SW480 (cell line): Measurements from ENCODE around the gene FTCD.
"Not testable (repeated sequence)": the region's sequence is repeated elsewhere in the genome, so short reads cannot be mapped to it uniquely, and the experiment has no call there.

Experiments
- DNase-seq: peaks from one replicate; pipeline ENCODE4 v3.0.0-alpha.2; 2016; ENCODE audit warnings: low spot score

FTCD gene

GRCh38 chr21:46140352-46141003 lies 14.9 kb downstream of the FTCD start:
- not testable (repeated sequence) for DNase-seq

DNA sequence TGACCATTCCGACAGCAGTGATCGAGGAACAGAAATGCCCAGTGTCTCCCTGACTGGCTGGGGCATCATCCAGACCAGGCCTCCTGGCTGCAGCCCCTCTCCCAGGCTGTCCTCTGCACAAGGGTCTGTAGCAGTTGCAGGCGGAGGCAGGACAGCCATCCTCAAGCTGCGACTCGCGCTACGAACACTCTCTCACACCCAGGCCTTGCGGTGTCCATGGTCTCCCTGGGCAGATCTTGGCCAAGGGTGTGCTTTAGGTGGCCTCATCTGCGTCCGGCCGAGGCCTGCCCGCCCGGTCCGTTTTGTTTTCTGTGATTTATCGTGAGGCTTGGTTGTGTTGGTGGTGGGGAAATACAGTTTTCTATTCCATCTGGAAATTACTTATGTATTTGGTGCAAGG lies 15.7 kb downstream of the FTCD start:
- DNase-seq: no peak

GRCh38 chr21:46138383-46138970 lies 16.9 kb downstream of the FTCD start:
- no peak for DNase-seq

GRCh38 chr21:46137908-46138307 lies 17.5 kb downstream of the FTCD start:
- DNase-seq: no peak

- no peak for DNase-seq
These were observed 18.5 kb downstream of the FTCD start for GRCh38 chr21:46136739-46137349.

DNA sequence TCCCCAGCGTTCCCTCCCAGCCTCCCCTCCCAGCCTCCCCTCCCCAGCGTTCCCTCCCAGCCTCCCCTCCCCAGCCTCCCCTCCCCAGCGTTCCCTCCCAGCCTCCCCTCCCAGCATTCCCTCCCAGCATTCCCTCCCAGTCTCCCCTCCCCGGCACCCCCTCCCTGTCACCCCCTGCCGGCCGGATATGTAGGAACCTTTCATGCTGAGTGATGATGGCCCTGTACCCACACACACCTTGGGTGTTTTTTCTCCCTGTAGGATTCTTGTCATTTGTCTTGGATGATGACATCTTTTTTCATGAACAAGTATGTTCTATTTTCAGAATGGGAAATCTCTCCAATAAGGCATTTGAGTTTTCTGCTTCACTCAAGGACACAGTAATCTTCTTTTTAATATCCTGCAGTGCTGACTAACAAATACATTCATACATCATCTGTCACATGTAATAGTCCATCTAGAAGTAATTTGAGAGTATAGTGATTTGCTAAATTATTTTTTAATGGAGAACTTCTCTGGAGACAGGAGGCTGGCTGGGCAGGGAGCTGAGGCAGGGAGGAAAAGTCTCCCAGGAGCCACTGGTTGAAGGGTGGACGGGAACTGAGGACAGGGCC lies 19.5 kb downstream of the FTCD start:
- DNase-seq: no peak

GRCh38 chr21:46131838-46132651 lies 23.3 kb downstream of the FTCD start:
- DNase-seq: no peak

DNA sequence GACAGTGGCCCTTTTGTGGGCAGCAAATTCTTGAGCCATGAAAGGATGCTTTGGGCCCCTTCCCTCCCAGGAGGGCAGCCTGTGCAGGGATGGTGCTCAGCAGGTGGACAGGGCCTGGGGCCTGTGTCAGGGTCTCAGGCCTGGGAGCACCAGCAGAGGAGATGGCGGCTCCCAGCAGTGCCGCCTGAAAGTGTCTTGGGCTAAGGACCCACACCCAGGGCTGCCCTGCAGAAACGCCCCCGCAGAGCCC lies 23.9 kb downstream of the FTCD start:
- no peak for DNase-seq

DNA sequence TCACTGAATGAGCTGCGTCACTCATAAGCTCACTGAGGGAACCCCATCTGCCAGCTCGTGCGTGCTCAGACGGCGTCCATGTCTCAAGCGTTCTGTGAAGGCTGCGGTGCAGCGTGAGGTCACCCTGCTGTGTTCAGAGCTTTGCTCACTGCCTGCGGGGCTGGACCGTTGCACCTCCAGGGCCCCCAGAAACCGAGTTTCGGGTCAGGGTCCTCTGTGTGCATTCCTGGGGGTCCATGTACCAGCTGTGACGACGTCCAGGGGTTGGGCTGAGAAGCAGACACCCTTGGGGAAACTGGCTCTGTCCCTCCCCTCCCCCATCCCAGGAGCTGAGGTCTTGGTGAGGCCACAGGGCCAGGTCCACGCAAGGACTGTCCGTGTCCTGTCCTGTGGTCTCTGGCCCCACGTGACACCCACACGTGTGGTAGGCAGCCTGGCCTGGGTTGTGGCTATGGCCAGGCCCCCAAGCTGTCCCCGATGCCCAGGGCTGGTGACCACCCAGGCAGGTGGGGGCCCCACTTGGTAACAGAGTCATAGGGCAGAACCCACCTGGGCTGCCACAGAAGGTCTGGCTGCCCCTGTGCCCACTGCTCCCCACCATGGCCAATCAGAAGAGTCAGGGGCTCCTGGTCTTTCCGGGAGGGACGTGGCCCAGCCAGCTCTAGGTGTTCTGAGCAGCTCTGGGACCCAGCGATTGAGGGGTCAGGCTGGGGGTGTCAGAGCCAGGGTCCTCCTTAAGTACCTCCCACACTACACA lies 24.4 kb downstream of the FTCD start:
- no peak for DNase-seq

GRCh38 chr21:46129846-46130651 lies 25.3 kb downstream of the FTCD start:
- DNase-seq: no peak

DNA sequence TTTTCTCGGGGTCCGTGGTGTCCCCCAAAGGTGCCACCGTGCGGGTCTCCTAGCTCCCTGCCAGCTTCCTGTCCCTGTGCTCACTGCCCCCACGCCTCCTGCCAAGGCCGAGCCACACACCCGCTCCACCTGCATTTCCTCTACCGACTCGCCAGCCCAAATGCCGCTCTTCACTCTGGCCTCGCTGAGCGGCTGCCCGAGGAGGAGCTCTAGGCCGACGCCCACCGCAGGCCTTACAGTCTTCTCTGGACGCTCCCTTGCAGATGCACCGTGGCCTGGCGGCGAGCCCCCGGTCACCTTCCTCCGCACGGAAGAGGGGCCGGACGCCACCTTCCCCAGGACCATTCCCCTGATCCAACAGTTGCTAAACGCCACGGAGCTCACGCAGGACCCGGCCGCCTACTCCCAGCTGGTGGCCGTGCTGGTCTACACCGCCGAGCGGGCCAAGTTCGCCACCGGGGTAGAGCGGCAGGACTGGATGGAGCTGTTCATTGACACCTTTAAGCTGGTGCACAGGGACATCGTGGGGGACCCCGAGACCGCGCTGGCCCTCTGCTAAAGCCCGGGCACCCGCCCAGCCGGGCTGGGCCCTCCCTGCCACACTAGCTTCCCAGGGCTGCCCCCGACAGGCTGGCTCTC lies 26.3 kb downstream of the FTCD start:
- no peak for DNase-seq

DNA sequence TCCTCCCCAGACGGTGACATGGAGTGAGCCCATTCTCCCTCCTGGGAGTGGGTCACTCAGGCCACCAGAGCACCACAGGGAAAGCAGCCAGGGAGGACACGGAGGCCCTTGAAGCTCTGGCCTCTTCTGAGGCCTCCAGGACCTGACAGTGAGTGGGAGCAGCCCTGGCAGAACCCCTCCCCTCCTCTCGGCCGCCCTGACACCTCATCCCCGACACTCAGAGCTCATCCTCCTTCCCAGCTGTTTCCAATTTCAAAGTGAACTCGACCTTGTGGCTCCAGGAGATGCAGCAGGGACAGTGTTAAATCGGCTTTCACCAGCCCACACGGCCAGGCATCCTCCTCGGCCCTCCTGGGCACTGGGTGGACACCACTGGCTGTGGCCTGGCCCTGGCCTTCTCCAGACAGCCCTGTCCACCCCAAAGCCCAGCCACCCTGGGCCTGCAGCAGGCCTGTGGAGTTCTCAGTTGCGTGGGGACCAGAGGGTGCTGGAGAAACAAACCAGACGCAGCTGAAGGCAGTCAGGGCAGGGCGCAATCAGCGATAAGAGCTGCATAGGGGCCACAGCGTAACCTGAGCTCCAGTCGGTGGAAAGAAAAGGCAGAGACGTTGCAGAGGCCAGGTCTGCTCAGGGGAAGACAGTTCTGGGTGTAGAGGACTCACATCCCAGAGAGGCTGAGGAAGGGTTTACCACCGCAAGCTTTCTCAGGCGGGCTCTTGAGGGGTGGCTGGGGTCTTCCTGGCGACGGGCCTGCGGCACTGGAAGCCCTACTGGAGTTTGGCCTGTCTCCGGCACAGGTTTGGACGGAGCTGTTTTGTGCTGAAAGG lies 27.1 kb downstream of the FTCD start:
- DNase-seq: no peak

GRCh38 chr21:46127239-46128105 lies 27.9 kb downstream of the FTCD start:
- DNase-seq: no peak

- DNase-seq: no peak
These were observed 28.8 kb downstream of the FTCD start for GRCh38 chr21:46126309-46127238.

GRCh38 chr21:46125846-46126301 lies 29.5 kb downstream of the FTCD start:
- no peak for DNase-seq

DNA sequence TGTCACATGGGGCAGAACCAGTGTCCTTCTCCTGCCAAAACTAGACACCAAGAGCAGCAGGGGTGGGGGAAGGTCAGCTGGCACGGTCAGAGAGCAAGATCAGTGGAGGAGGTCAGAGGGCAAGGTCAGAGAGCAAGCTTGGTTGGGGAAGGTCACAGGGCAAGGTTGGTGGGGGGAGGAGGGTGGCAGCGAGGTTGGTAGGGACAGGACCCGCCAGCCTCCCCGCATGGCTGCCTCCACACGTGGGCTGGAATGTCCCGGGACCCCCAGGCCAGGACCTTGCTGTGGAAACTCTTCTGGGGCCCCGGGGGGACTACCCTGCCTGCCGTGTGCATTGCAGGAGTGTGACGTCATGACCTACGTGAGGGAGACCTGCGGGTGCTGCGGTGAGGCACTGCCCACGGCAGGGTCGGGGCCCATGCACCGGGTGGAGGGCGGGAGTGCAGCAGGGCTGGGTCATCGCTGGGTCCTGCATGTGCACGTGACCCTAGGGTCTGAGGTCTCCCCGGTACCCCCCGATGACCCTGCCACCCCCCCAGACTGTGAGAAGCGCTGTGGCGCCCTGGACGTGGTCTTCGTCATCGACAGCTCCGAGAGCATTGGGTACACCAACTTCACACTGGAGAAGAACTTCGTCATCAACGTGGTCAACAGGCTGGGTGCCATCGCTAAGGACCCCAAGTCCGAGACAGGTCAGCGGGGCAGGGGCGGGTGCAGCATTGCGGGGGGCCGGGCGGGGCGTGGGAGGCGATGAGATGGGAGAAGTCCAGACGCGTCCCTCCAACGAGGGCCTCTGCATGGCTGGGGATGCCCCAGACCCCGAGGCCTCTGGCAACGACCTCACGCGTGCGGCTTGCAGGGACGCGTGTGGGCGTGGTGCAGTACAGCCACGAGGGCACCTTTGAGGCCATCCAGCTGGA lies 30.2 kb downstream of the FTCD start:
- no peak for DNase-seq
